Erythroblast (primary cell): ENCODE measurements around the gene ATG9B.

Experiments
- DNase-seq, 2 experiments: peaks; one replicate each; lab custom pipeline; 2025; lab: John Stamatoyannopoulos, UW
- GATA1 ChIP-seq: IDR thresholded peaks from 2 replicates; pipeline ENCODE4 v1.6.1; 2011; ENCODE audit warnings: low read depth, mild to moderate bottlenecking, control low read depth, low read length, moderate library complexity
- POLR2A ChIP-seq: IDR thresholded peaks from 2 replicates; pipeline ENCODE4 v1.6.1; 2011; ENCODE audit warnings: mild to moderate bottlenecking, low read length

ATG9B gene

DNA sequence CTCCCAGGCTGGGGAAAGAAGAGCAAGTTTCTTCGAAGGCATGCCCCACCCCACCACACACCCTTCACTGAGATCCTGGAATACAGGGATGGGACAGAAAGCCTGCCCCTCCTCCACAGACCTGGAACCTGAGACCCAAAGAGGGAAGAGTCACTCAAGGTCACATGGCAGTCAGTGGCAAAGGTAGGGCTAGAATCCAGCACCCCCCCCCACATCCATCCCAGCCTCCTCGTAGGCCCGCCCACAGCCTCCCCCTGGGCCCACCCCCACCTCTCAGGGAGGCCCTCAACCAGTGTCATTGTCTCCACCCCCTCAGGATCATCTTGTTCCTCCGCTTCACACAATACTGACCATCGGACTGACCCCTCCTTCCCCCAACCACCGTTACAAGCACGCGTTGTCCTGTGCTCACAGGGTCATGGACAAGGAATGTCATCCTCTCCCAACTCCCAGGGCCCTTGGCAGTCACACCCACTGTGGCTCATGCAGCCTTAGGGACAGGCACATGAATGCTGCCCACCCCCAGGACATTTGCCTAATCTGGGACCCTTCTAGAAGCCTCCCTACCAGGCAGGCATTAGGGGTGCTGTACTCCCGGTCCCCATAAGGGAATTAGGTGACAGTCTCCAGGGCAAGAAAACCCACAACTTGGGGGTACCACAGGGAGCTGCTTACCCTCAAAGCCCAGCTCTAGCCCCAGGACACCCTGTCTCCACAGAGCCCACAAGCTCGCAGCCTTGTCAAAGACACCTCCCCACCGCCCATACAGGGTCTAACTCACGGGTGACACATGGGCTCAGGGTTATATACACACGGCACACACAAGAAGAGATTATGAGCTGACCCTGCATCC, 47.5 kb downstream of the ATG9B start:
- no peak for TF ChIP-seq POLR2A
- TF ChIP-seq GATA1, result no peak
- DNase-seq, result no peak

DNA sequence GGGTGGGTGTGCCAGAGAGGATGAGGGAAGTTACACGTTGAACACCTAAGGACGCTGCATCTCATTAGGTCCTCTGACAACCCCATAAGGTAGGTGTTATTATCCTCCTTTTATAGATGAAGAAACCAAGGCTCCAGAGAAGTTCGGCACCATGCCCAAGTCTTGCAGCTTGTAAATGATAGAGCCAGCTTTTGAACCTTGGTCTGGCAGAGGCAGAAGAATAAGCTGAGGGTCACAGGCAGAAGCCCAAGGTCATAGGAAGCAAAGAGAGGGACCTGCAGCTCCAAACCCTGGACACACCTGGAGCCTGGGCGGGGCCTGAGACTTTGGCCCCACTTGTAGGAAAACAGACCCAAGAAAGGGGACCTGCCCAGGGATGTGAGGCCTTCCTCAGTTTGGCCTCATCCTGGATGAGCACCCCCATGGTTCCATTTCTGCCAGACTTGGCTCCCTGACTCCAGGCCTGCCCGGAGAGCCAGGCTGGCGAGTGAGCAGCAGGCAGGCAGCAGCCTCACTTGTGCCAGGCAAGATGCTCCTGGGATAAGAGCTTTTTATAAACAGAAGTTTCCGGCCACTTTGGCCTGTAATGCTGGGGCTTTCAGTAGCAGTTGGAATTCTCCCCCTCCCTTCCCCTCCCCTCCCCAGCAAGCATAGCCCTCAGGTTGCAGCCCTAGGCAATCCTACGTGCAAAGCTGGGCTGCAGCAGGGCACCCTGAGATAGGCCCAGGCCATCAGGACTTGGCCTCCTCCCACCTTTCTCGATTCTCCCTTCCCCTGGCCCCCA, 48.6 kb downstream of the ATG9B start:
- no peak for TF ChIP-seq GATA1
- no peak for TF ChIP-seq POLR2A
- no peak for DNase-seq

DNA sequence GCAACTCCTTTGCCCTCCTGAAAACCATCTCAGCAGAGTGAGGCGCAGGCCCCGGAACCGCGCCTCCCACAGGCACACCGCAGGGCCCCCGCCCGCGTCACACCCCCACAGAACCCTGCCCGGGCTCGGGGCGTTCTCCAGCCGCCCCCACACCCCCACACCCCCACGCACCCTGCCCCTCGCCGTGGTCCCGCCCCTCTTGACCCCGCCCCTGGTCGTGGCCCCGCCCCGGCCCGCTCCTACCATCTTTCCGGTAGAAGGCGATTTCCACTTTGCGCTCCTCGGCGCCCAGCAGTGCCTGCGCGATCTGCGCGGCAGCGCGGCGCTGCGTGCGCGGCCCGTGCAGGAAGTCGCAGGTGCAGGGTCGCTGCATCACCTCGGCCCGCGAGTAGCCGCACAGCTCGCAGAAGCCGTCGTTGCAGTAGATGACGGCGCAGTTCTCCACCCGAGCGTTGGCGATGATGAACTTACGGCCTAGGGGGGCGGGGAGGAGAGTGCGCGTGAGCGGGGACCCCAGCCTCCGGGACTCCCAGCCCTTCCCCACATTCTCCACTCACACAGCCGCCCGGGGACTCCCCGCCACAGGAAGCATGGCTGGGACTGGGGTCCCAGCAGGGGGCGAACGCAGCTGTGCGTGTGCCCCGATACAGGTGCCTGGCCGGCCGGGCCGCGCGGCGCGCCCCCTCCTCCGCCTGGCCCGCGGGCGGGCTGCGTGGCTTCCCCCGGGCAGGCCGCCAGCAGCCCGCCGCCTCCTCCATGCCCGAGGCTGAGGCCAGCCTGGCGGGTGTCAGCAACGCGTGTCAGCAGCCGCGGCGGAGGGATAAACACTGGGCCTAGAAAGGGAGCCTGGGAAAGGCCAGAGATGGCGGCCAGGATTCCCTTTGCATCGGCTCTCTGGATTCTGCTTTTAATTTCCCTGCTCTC, 49.6 kb downstream of the ATG9B start:
- TF ChIP-seq POLR2A (peak; percentile 47), GATA1 (no peak)
- DNase-seq, result peak; percentile 70 to 81

DNA sequence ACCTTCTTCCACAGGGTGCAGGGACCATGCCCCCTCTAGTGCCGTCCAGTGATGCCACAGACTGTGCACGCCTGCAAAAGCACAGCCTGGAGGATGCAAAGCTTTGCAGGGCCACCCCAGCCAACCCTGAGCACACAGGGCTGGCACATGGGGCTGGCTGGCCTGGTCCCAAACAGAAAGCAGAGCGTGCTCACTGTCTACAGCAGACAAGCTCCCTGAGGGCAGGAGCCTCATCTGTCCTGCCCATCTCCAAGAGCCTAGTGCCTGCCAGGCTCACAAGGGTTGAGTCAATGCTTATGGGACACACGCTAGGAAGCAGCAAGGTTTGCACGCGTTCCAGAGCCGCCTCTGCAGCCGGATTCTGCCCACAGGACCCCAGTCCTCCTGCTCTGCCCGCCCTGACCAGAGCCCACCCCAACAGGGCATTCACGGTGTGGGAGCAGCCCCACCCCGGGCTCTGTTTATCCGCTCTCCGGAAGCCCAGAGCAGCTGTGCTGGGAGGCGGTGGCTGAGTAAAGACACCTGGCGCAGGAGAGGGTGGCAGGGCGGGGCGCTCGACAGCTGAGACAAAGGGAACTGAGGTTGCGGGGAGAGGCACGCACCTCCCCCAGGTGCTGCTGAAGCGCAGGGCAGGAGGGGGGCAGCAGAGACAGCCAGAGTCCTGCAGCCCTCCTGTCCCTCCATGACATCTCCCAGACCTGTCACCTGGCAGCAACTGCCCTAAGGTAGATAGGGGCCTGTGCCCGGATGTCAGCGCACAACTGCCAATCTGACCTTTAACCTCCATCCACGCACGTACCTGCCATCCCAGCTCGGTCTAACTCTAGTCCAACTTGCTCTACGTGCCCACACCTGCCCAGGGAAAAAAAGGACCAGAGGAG, 50.5 kb downstream of the ATG9B start:
- DNase-seq, result no peak
- TF ChIP-seq GATA1 (no peak), POLR2A (no peak)

DNA sequence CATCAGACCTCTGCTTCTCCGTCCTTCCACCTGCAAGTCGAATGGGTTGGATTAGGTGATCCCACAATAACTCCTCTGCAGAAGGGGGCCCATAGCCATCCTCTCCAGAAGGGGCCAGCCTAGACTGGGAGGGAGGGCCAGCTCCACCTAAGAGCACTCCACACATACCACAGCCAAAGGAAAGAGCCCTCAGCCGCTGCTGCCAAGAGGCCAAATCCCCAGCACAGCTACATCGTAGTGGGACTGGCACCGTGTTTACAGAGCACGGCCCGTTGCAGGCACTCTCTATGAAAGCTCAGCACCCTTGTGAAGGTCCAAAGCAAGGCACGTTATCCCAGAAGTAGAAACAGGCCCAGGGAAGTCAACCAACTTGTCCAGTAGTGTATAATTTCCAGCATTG, 51.6 kb downstream of the ATG9B start:
- DNase-seq, result no peak
- TF ChIP-seq GATA1 (no peak), POLR2A (no peak)

DNA sequence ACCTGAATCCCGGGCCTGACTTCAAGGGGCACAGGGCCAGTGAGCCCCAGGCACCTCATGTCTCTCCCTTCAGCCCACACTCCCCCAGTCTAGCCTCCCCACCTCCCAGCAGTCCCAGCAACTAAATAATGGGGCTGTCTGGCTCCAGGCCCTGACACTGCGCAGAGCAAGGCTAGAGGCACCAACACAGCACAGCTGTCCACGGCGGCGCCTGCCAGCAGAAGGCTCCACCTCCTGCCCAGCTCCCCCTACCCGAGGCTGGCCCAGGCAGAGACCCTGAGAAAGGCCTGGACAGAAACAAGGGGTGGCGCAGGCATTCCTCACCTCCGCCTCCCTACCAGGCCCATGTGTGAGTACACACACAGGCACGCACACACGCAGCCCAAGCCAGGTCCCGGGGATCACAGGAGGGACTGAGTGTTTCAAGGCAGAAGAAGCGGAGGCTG, 52.2 kb downstream of the ATG9B start:
- no peak for DNase-seq
- no peak for TF ChIP-seq GATA1
- TF ChIP-seq POLR2A, result no peak

DNA sequence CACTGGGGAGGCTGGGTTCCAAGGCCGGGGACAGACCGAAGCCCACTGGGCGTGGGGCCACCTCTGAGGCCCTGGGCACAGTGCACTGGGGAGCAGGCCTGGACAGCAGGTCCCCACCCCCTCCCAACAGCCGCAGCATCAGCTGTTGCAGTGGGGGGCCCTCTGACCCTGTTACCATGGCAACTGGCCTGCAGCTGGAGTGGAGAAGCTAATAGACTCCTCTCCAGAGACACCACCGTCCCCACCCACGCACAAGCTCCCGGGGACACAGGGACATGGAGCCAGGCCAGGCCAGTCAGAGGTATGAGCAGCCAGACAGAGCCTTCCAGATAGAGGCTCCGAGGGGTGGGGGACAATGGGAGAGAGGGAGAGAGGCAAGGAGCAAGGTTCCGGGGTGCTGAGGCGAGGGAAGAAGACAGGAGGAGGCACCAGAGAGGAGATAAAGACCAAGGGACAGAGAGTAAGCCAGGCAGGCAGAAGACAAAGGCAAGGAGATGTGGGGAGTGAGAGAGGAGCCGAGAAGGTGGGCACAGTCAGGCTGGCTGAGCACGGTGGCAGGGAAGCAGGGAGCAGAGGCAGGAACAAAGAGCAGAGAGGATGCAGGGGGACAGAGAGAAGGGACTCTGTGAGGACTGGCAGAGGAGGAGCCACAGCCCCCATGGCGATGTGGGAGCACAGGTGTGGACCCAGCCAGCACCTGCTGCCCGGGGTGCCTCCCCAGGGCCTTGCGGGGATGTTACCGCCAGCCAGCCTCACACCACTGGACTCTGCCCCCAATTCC, 52.9 kb downstream of the ATG9B start:
- TF ChIP-seq POLR2A, result no peak
- no peak for TF ChIP-seq GATA1
- no peak for DNase-seq

DNA sequence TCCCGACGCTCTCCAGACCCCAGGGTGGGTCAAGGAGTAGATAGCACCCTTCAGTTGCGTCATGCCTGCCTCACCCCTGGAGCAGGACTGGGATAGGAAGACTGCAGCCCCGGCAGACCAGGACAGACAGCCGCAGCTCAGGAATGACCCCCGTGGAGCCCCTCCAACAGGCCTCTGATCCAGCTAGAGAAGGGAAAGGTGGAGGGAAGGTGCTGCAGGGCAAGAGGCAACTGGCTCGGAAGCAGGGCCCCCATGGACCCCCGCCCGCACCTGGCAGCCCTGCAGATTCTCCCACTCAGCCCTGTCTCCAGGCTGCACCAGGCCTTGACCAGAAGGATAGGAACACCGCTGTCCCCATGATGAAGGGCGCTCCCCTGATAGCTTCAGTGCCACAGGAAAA, 53.9 kb downstream of the ATG9B start:
- TF ChIP-seq POLR2A (no peak), GATA1 (no peak)

DNA sequence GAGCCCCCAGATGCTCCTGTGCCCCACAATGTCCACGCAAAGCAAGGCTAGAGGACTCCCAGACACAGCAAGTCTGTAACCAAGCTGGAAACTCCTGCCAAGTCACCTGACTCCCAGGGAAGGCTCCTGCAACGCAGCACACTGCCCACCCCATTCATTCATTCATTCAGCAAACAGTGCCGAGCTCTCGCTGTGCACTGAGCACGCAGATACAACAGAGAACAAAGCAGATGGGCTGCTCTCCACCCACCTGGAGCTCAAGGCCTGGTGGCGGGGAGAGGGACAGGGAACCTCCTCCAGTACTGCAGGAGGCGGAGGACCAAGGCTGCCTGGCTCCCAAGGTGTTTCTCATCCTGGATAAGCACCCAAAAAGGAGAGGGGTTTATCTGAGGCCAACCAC, 54.8 kb downstream of the ATG9B start:
- TF ChIP-seq POLR2A, result no peak
- TF ChIP-seq GATA1, result no peak
- DNase-seq, result no peak

More for the DNA sequence above, 53.9 kb downstream of the ATG9B start:
- no peak for DNase-seq

DNA sequence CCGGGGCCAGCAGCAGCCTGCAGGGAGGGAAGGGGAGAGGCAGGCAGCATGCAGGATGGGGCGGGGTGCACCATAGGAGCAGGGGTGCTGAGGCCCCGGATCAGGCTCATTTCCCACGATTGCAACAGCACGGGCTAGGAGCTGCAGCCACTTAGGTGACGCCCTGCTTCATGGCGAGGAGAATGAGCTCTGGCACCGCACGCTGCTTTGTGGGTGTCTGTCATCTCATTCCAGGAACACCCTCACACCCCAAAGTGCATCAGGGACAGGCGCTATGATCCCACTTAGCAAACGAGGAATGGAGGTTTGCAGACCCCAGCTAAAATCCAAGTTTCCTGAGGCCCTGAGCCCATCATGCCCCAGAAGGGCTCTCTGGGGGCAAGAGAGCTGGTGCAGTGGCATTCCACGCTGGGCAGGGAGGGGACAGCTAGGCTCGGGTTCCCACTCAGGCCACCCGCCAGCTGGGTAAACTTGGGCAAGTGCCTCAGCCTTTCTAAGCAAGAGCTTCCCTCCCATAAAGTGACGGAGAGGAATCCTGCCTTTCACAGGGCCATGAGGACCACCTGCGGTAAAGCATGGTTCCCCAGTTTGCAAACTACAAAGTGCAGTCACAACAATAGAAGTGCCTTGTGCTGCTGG, 55.4 kb downstream of the ATG9B start:
- TF ChIP-seq GATA1 (no peak), POLR2A (no peak)
- DNase-seq, result peak; percentile 63 to 87

DNA sequence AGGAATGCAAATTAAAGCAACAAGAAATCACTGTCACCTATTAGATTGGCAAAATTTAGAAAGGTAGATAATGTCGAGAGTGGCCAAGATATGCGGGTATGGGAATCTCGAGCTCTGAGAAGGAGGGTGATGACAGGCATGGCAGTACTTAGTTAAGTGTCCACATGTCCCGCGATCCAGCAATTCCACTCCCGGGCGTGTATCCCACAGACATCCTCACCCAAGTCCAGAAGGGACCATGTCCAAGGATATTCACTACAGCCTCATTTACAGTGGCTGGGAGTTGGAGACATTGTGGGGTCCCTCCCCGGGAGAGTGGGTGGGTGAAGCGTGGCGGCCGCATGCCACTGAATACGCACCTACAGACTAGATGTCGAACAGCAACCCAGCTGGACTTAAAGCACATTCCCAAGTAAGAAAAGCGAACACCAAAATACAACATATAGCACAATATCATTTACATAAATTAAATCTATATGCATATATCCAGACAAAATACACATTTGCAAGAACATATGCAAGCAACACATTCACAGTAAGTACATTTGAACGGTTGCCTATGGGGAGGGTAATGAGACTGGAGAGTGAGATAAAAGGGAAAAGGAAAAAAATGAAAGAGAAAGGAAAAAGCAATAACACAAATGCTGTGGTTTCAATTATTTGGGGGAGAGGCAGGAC, 56.1 kb downstream of the ATG9B start:
- TF ChIP-seq GATA1 (no peak), POLR2A (no peak)

More for the DNA sequence above, 56.1 kb downstream of the ATG9B start:
- DNase-seq, result no peak
